ENCODE data around the gene LRCH1. TPM values are rescaled to one million over a fixed set of nuclear protein-coding genes. Genes with fewer than 3 reads are reported as not detected.

Gene LRCH1
- polyA plus RNA-seq, 1 of the 3 experiments (the other 2 are of a cell fraction) = 5.5 TPM

DNA sequence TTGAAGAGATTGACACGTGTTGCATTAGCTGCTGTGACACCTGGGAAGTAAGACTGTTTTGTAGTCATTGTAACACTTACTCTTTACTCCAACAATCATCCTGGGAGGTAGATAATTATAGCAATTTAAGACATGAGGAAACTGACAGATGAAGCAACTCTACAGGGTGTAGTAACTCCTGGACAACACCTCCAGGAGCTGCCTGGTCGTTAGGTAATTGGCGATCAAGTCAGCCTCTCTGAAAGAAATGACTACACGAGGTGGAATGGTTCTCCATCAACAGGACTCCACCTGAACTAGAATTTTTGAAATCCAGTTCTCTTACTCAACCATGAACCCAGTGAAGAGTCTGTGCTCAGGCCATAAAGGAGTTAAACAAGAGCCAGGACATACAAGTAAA, 43.0 kb upstream of the LRCH1 start:
- H3K9me2 ChIP-seq = no peaks in the 10 kb centered on the region
- H4K20me1 ChIP-seq (ENCODE audit: insufficient read depth) = no peaks in the 10 kb centered on the region
- no peaks in the 10 kb centered on the region for H3F3A ChIP-seq (replicated peaks; ENCODE audit: insufficient read depth)
- no peaks in the 10 kb centered on the region for H3K27me3 ChIP-seq (ENCODE audit: insufficient read depth)
- H3K9me3 ChIP-seq = no peaks in the 10 kb centered on the region
- H3K4me3 ChIP-seq (ENCODE audit: low read depth in 2 of 2, low read length in 1 of 2) = no peak overlapping the region
- H3K36me3 ChIP-seq (replicated peaks in 1 of 2; ENCODE audit: control insufficient read depth in 1 of 2, insufficient read depth in 2 of 2, low read length in 1 of 2) = no peaks in the 10 kb centered on the region
- no peak for TF ChIP-seq NRF1 (IDR thresholded peaks at IDR 0.05; ENCODE audit: low read depth, low read length)
- no peak overlapping the region for H3K27ac ChIP-seq (ENCODE audit: low read depth in 2 of 2, low read length in 1 of 2)
- H3K4me2 ChIP-seq = no peak overlapping the region
- H3K4me1 ChIP-seq (ENCODE audit: control insufficient read depth in 1 of 2, insufficient read depth in 2 of 2, low read depth in 1 of 2, low read length in 1 of 2) = no peaks in the 10 kb centered on the region
- no peaks in the 10 kb centered on the region for H3K79me2 ChIP-seq (ENCODE audit: insufficient read depth)
- CTCF ChIA-PET = interaction anchor here (1.6 kb wide), 1 partner anchor 16 kb away, joined by 4 read pairs; no protein-coding TSS in a partner anchor
- no peak overlapping the region for H2AFZ ChIP-seq (ENCODE audit: low read depth)
- DNase-seq = no peak
- POLR2A ChIA-PET = no interaction called here
- WGBS (ENCODE audit: low lambda C conversion rate) = 60% methylated on average over 4 of the region's 4 CpGs
- H3K9ac ChIP-seq = no peak overlapping the region

DNA sequence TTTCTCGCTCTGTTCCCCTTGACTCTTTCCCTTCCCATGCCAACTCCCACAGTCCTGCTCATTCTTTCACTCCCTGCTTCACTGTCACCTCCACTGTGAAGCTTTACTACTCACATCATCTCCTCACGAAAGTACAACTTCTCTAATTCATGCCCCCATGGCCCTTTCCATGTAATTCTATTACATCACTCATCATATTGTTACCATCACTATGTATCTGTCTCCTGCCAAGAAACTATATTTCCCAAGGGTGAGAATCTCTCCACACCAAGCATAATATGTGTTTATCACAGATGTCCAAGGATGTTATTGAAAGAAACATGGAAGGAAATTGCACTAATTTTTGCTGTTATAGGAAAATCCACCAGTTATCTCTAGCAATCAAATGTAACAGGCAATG, 37.2 kb upstream of the LRCH1 start:
- Histone ChIP-seq H3K79me2 (ENCODE audit: insufficient read depth) (no peaks in the 10 kb centered on the region), H2AFZ (ENCODE audit: low read depth) (no peak overlapping the region), H3K27me3 (ENCODE audit: insufficient read depth) (no peaks in the 10 kb centered on the region), H4K20me1 (ENCODE audit: insufficient read depth) (no peaks in the 10 kb centered on the region), H3K9ac (no peak overlapping the region), H3K9me2 (no peaks in the 10 kb centered on the region), H3K4me3 (ENCODE audit: low read depth in 2 of 2, low read length in 1 of 2) (no peak overlapping the region), H3F3A (replicated peaks; ENCODE audit: insufficient read depth) (no peaks in the 10 kb centered on the region), H3K4me2 (no peak overlapping the region), H3K36me3 (replicated peaks in 1 of 2; ENCODE audit: control insufficient read depth in 1 of 2, insufficient read depth in 2 of 2, low read length in 1 of 2) (no peaks in the 10 kb centered on the region), H3K27ac (ENCODE audit: low read depth in 2 of 2, low read length in 1 of 2) (no peak overlapping the region), H3K9me3 (no peaks in the 10 kb centered on the region), H3K4me1 (ENCODE audit: control insufficient read depth in 1 of 2, insufficient read depth in 2 of 2, low read depth in 1 of 2, low read length in 1 of 2) (no peaks in the 10 kb centered on the region; a peak in 1 of 4 replicates)
- no peak for DNase-seq
- ChIA-PET POLR2A (no interaction called here), CTCF (no interaction called here)
- 87% methylated on average over 2 of the region's 2 CpGs for whole genome bisulfite sequencing (ENCODE audit: low lambda C conversion rate)
- TF ChIP-seq, protein P1, sequence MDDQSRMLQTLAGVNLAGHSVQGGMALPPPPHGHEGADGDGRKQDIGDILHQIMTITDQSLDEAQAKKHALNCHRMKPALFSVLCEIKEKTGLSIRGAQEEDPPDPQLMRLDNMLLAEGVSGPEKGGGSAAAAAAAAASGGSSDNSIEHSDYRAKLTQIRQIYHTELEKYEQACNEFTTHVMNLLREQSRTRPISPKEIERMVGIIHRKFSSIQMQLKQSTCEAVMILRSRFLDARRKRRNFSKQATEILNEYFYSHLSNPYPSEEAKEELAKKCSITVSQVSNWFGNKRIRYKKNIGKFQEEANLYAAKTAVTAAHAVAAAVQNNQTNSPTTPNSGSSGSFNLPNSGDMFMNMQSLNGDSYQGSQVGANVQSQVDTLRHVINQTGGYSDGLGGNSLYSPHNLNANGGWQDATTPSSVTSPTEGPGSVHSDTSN (IDR thresholded peaks at IDR 0.05) = no peak
- TF ChIP-seq RXRA (IDR thresholded peaks at IDR 0.05; ENCODE audit: borderline replicate concordance, low read depth) (no peak), RCOR1 (IDR thresholded peaks at IDR 0.05; ENCODE audit: low read length) (no peak), FOXJ3 (CRISPR knock-in tag; IDR thresholded peaks at IDR 0.05) (no peak), FOSL2 (IDR thresholded peaks at IDR 0.05; ENCODE audit: borderline replicate concordance, low read depth) (no peak), GABPA (IDR thresholded peaks at IDR 0.05; ENCODE audit: low read depth) (no peak), YY1 (IDR thresholded peaks at IDR 0.05; ENCODE audit: low read depth) (no peak), RFX5 (IDR thresholded peaks at IDR 0.05; ENCODE audit: low read length) (no peak), SIN3A (IDR thresholded peaks at IDR 0.05; ENCODE audit: borderline replicate concordance, low read depth, low read length) (no peak), CHD2 (IDR thresholded peaks at IDR 0.05; ENCODE audit: low read length, partially characterized antibody) (no peak)
- TF ChIP-seq, protein P2, sequence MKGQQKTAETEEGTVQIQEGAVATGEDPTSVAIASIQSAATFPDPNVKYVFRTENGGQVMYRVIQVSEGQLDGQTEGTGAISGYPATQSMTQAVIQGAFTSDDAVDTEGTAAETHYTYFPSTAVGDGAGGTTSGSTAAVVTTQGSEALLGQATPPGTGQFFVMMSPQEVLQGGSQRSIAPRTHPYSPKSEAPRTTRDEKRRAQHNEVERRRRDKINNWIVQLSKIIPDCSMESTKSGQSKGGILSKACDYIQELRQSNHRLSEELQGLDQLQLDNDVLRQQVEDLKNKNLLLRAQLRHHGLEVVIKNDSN (IDR thresholded peaks at IDR 0.05; ENCODE audit: borderline replicate concordance, low read depth) = no peak
- TF ChIP-seq, protein P3, sequence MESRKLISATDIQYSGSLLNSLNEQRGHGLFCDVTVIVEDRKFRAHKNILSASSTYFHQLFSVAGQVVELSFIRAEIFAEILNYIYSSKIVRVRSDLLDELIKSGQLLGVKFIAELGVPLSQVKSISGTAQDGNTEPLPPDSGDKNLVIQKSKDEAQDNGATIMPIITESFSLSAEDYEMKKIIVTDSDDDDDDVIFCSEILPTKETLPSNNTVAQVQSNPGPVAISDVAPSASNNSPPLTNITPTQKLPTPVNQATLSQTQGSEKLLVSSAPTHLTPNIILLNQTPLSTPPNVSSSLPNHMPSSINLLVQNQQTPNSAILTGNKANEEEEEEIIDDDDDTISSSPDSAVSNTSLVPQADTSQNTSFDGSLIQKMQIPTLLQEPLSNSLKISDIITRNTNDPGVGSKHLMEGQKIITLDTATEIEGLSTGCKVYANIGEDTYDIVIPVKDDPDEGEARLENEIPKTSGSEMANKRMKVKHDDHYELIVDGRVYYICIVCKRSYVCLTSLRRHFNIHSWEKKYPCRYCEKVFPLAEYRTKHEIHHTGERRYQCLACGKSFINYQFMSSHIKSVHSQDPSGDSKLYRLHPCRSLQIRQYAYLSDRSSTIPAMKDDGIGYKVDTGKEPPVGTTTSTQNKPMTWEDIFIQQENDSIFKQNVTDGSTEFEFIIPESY (IDR thresholded peaks at IDR 0.05; ENCODE audit: borderline replicate concordance, low read depth) = no peak
- TF ChIP-seq, protein P4, sequence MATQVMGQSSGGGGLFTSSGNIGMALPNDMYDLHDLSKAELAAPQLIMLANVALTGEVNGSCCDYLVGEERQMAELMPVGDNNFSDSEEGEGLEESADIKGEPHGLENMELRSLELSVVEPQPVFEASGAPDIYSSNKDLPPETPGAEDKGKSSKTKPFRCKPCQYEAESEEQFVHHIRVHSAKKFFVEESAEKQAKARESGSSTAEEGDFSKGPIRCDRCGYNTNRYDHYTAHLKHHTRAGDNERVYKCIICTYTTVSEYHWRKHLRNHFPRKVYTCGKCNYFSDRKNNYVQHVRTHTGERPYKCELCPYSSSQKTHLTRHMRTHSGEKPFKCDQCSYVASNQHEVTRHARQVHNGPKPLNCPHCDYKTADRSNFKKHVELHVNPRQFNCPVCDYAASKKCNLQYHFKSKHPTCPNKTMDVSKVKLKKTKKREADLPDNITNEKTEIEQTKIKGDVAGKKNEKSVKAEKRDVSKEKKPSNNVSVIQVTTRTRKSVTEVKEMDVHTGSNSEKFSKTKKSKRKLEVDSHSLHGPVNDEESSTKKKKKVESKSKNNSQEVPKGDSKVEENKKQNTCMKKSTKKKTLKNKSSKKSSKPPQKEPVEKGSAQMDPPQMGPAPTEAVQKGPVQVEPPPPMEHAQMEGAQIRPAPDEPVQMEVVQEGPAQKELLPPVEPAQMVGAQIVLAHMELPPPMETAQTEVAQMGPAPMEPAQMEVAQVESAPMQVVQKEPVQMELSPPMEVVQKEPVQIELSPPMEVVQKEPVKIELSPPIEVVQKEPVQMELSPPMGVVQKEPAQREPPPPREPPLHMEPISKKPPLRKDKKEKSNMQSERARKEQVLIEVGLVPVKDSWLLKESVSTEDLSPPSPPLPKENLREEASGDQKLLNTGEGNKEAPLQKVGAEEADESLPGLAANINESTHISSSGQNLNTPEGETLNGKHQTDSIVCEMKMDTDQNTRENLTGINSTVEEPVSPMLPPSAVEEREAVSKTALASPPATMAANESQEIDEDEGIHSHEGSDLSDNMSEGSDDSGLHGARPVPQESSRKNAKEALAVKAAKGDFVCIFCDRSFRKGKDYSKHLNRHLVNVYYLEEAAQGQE (IDR thresholded peaks at IDR 0.05; ENCODE audit: low read depth, low read length) = no peak
- TF ChIP-seq, protein P5, sequence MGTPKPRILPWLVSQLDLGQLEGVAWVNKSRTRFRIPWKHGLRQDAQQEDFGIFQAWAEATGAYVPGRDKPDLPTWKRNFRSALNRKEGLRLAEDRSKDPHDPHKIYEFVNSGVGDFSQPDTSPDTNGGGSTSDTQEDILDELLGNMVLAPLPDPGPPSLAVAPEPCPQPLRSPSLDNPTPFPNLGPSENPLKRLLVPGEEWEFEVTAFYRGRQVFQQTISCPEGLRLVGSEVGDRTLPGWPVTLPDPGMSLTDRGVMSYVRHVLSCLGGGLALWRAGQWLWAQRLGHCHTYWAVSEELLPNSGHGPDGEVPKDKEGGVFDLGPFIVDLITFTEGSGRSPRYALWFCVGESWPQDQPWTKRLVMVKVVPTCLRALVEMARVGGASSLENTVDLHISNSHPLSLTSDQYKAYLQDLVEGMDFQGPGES (IDR thresholded peaks at IDR 0.05; ENCODE audit: low read depth, low read length) = no peak

Data from SK-N-SH (cell line).